Measurements from ENCODE around the gene SLC39A5. TPM values are rescaled to one million over a fixed set of nuclear protein-coding genes. Genes with fewer than 3 reads are reported as not detected.

SLC39A5 gene
- total and polyA plus RNA-seq, 2 of the 13 experiments (the other 11 are each of a cell fraction or from before 2014, with no cell fraction given) = 59.7 to 101 TPM

DNA sequence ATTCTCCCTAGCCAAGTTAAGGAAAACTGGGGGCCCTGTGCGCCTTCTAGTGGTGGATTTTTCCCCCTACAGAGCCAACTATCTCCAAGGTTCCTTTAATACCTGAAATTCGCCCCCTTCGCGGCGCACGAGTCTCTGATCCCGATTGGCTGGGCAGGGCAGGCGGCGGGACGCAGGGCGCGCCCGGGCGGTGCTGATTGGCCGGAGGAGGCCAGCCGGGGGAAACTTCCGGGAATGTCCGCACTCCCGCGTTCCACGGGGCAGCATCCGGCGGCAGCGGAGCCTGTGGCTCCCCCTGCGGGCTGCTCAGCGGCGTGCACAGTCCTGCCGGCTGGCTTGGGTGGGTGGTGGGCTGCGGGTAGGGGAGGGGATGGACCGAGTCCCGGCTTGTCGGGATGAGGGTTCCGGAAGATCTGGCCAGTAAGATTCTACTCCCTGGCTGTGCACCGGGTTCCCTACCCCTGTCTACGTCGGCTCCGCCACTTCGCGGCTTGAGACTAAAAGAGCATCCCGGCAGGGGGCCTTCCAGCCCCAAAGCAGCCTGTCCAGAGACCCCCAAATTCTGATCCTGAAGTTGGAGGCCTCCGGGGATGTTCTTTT lies 5.6 kb upstream of the SLC39A5 start, which contains the start of gene NABP2 (continued):
- TF ChIP-seq, protein P1, sequence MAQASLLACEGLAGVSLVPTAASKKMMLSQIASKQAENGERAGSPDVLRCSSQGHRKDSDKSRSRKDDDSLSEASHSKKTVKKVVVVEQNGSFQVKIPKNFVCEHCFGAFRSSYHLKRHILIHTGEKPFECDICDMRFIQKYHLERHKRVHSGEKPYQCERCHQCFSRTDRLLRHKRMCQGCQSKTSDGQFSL (CRISPR knock-in tag; IDR thresholded peaks at IDR 0.05) = no peak
- TF ChIP-seq ZNF441 (CRISPR knock-in tag; IDR thresholded peaks at IDR 0.05; ENCODE audit: borderline replicate concordance) (no peak), KLF16 (CRISPR knock-in tag; IDR thresholded peaks at IDR 0.05) (peak in 1 of 2 experiments; percentile 77; a peak in 2 of 4 replicates), YEATS4 (CRISPR knock-in tag; IDR thresholded peaks at IDR 0.05; ENCODE audit: borderline replicate concordance) (peak; percentile 64; the same call in 1 of the 2 replicates), MTA1 (CRISPR knock-in tag; IDR thresholded peaks at IDR 0.05; ENCODE audit: borderline replicate concordance) (no peak), PLRG1 (conservative IDR thresholded peaks at IDR 0.05) (no peak), ISL2 (CRISPR knock-in tag; IDR thresholded peaks at IDR 0.05) (0 out of 2 replicates have a peak, but pooled peaks have one; percentile 10), RBAK (CRISPR knock-in tag; IDR thresholded peaks at IDR 0.05) (0 out of 2 replicates have a peak, but pooled peaks have one; percentile 59), TBP (CRISPR knock-in tag; IDR thresholded peaks at IDR 0.05) (no peak), ZSCAN25 (CRISPR knock-in tag; IDR thresholded peaks at IDR 0.05) (no peak), ZNF24 (IDR thresholded peaks at IDR 0.05) (no peak), RFXANK (CRISPR knock-in tag; IDR thresholded peaks at IDR 0.05) (peak; percentile 89; the same call in 1 of the 2 replicates), ZNF207 (IDR thresholded peaks at IDR 0.05; ENCODE audit: borderline replicate concordance) (no peak), TEAD3 (CRISPR knock-in tag; optimal IDR thresholded peaks at IDR 0.05; ENCODE audit: borderline replicate concordance) (peak; percentile 90), ZNF792 (CRISPR knock-in tag; IDR thresholded peaks at IDR 0.05) (no peak), MYNN (CRISPR knock-in tag; IDR thresholded peaks at IDR 0.05; ENCODE audit: low read depth) (no peak), FOXC1 (CRISPR knock-in tag; IDR thresholded peaks at IDR 0.05; ENCODE audit: borderline replicate concordance) (peak; percentile 82)
- TF ChIP-seq, protein P2, sequence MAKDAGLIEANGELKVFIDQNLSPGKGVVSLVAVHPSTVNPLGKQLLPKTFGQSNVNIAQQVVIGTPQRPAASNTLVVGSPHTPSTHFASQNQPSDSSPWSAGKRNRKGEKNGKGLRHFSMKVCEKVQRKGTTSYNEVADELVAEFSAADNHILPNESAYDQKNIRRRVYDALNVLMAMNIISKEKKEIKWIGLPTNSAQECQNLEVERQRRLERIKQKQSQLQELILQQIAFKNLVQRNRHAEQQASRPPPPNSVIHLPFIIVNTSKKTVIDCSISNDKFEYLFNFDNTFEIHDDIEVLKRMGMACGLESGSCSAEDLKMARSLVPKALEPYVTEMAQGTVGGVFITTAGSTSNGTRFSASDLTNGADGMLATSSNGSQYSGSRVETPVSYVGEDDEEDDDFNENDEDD (CRISPR knock-in tag; IDR thresholded peaks at IDR 0.05; ENCODE audit: borderline replicate concordance) = peak; percentile 94
- TF ChIP-seq, protein P3, sequence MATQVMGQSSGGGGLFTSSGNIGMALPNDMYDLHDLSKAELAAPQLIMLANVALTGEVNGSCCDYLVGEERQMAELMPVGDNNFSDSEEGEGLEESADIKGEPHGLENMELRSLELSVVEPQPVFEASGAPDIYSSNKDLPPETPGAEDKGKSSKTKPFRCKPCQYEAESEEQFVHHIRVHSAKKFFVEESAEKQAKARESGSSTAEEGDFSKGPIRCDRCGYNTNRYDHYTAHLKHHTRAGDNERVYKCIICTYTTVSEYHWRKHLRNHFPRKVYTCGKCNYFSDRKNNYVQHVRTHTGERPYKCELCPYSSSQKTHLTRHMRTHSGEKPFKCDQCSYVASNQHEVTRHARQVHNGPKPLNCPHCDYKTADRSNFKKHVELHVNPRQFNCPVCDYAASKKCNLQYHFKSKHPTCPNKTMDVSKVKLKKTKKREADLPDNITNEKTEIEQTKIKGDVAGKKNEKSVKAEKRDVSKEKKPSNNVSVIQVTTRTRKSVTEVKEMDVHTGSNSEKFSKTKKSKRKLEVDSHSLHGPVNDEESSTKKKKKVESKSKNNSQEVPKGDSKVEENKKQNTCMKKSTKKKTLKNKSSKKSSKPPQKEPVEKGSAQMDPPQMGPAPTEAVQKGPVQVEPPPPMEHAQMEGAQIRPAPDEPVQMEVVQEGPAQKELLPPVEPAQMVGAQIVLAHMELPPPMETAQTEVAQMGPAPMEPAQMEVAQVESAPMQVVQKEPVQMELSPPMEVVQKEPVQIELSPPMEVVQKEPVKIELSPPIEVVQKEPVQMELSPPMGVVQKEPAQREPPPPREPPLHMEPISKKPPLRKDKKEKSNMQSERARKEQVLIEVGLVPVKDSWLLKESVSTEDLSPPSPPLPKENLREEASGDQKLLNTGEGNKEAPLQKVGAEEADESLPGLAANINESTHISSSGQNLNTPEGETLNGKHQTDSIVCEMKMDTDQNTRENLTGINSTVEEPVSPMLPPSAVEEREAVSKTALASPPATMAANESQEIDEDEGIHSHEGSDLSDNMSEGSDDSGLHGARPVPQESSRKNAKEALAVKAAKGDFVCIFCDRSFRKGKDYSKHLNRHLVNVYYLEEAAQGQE (IDR thresholded peaks at IDR 0.05; ENCODE audit: borderline replicate concordance in 1 of 2, low read depth in 1 of 2, low read length in 2 of 2) = peak in 1 of 2 experiments; percentile 53; a peak in 1 of 4 replicates
- TF ChIP-seq, protein P4, sequence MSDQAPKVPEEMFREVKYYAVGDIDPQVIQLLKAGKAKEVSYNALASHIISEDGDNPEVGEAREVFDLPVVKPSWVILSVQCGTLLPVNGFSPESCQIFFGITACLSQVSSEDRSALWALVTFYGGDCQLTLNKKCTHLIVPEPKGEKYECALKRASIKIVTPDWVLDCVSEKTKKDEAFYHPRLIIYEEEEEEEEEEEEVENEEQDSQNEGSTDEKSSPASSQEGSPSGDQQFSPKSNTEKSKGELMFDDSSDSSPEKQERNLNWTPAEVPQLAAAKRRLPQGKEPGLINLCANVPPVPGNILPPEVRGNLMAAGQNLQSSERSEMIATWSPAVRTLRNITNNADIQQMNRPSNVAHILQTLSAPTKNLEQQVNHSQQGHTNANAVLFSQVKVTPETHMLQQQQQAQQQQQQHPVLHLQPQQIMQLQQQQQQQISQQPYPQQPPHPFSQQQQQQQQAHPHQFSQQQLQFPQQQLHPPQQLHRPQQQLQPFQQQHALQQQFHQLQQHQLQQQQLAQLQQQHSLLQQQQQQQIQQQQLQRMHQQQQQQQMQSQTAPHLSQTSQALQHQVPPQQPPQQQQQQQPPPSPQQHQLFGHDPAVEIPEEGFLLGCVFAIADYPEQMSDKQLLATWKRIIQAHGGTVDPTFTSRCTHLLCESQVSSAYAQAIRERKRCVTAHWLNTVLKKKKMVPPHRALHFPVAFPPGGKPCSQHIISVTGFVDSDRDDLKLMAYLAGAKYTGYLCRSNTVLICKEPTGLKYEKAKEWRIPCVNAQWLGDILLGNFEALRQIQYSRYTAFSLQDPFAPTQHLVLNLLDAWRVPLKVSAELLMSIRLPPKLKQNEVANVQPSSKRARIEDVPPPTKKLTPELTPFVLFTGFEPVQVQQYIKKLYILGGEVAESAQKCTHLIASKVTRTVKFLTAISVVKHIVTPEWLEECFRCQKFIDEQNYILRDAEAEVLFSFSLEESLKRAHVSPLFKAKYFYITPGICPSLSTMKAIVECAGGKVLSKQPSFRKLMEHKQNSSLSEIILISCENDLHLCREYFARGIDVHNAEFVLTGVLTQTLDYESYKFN (CRISPR knock-in tag; conservative IDR thresholded peaks at IDR 0.05) = no peak
- TF ChIP-seq, protein P5, sequence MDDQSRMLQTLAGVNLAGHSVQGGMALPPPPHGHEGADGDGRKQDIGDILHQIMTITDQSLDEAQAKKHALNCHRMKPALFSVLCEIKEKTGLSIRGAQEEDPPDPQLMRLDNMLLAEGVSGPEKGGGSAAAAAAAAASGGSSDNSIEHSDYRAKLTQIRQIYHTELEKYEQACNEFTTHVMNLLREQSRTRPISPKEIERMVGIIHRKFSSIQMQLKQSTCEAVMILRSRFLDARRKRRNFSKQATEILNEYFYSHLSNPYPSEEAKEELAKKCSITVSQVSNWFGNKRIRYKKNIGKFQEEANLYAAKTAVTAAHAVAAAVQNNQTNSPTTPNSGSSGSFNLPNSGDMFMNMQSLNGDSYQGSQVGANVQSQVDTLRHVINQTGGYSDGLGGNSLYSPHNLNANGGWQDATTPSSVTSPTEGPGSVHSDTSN (CRISPR knock-in tag; IDR thresholded peaks at IDR 0.05; ENCODE audit: borderline replicate concordance) = no peak

All from HepG2 (cell line).